Left lobe of liver (tissue), 1 donor: ENCODE data around the gene B4GALT1. TPM values are rescaled to one million over a fixed set of nuclear protein-coding genes. Genes with fewer than 3 reads are reported as not detected.

Source experiments
- total RNA-seq: library from RNA; stranded (reverse); gene quantifications from one replicate; pipeline ENCODE4 v1.2.1, GENCODE V29; 2021
- donor health status: DM: no; HTN: yes; CAD: no.

The B4GALT1 gene
- total RNA-seq, 1 donor from 2014 or later, result 48.2 TPM

Other genes with a start within 250 kb of the B4GALT1 start
- 13.1 TPM for gene APTX, start 165.7 kb downstream of the B4GALT1 start, total RNA-seq
- gene DNAJA1, start 142.1 kb downstream of the B4GALT1 start, total RNA-seq, result 56.8 TPM
- gene SMU1, start 90.7 kb downstream of the B4GALT1 start, total RNA-seq, result 7.0 TPM
- gene SPINK4, start 72.8 kb upstream of the B4GALT1 start, total RNA-seq, result not detected
- gene BAG1, start 97.4 kb upstream of the B4GALT1 start, total RNA-seq, result 51.0 TPM
- 20.0 TPM for gene CHMP5, start 97.7 kb upstream of the B4GALT1 start, total RNA-seq
- gene NFX1, start 123.2 kb upstream of the B4GALT1 start, total RNA-seq, result 24.3 TPM
- gene AQP7, start 235.2 kb upstream of the B4GALT1 start, total RNA-seq, result 30.7 TPM